ENCODE measurements around the gene SURF2. TPM values are rescaled to one million over a fixed set of nuclear protein-coding genes. Genes with fewer than 3 reads are reported as not detected.

SURF2 gene
- total RNA-seq: 8.8 and 11.1 TPM in 2 replicates

DNA sequence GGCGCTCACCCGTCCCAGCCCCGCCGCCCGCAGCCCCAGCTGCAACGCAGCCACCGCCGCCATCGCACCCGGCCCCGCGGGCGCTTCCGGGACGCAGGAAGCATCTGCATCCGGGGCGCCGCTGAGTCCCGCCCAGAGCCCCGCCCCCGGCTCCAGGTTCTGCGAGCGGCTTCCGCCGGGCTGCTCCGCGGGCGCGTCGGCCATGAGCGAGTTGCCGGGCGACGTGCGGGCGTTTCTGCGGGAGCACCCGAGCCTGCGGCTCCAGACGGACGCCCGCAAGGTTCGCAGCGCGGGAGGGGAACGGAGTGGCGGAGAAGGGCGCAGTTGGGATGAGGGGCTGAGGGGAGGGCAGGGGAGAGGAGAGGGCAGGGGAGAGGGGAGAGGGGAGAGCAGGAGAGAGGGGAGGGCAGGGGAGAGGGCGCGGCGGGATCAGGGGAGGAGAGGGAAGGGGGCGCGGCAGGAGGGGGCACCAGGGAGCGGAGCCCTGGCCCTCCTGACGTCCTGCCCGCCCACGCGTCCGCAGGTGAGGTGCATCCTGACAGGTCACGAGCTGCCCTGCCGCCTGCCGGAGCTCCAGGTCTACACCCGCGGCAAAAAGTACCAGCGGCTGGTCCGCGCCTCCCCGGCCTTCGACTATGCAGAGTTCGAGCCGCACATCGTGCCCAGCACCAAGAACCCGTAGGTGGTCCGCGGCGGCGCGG lies at the start of gene SURF2, which contains the start of gene SURF1:
Gene SURF2 (plus strand): TSS at position 160 of the 701 bp plus-strand sequence. CDS start 43 bp downstream, at position 203.
Gene SURF1 (minus strand): TSS at position 97 of the 701 bp plus-strand sequence. CDS start 34 bp downstream, at position 63.

GRCh38 chr9:133335924-133336811 lies 20.2 kb upstream of the SURF2 start, which contains the start of gene SURF6:
Gene SURF6 (minus strand): TSS chr9:133336188. CDS start chr9:133336132, 56 bp downstream.

DNA sequence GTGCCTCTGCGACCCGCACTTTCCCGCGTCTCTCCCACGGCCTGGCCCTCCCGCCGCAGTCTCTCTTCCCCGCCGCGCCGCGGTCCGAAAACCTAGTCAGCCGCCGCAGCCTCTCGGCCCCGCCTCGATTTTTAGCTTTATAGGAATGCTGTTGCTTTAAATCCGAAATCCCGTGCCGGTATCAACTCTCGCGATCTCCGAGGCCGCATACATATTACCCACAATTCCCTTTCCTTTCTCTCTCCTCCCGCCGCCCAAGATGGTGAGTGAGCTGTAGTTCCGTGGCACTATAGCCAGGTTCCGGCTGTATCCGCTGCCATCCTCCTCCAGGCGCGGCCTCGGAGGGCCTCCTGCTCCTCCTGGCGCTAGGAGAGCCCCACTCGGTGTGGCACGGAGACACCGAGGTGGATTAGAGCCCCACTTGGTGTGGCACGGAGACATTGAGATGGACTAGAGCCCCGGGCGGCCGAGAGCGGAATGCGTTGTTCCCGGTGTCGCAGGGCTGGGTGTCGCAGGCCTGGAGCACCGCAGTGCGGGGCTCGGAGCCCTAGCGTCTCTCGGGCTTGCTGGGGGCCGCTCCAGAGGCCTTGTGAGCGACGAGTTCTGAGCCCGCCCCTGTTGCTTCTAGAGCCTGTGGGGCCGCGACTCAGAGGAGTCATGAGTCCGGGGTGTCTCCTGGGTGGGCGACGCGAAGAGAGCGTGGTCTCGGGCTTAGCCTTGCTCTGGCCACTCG lies 8.2 kb upstream of the SURF2 start, which contains the start of the genes MED22 and RPL7A:
Gene MED22 (minus strand): TSS at position 147 of the 733 bp plus-strand sequence. CDS start 1,469 bp downstream, outside the sequence.
Gene RPL7A (plus strand): TSS at position 234 of the 733 bp plus-strand sequence. CDS start 26 bp downstream, at position 260.

GRCh38 chr9:133375724-133376654 lies 19.6 kb downstream of the SURF2 start, which contains the start of the genes STKLD1 and SURF4:
Gene STKLD1 (plus strand): TSS chr9:133376366. CDS start chr9:133376474, 108 bp downstream.
Gene SURF4 (minus strand): TSS chr9:133376060. CDS start chr9:133375969, 91 bp downstream.

Small RNAs within 50 kb of the gene (small RNA-seq; reads per million reads assigned to genes)
- gene RF00019: not detected
- not detected for gene SNORD24
- not detected for gene SNORD36A
- gene SNORD36B: not detected
- gene SNORD36C: not detected

Other genes with a start within 250 kb of the SURF2 start
- 32.0 and 34.5 TPM in 2 replicates for gene RALGDS, start 235.3 kb upstream of the SURF2 start, total RNA-seq
- gene GBGT1, start 192.6 kb upstream of the SURF2 start, total RNA-seq: 5.8 and 7.2 TPM in 2 replicates
- gene OBP2B, start 147.3 kb upstream of the SURF2 start, total RNA-seq: not detected in 2 replicates
- not detected in 2 replicates for gene ABO, start 81.3 kb upstream of the SURF2 start, total RNA-seq
- gene SURF6, start 20.4 kb upstream of the SURF2 start, total RNA-seq: 9.7 and 10.1 TPM in 2 replicates
- 17.4 and 21.3 TPM in 2 replicates for gene MED22, start 8.4 kb upstream of the SURF2 start, total RNA-seq
- 1,307 and 1,371 TPM in 2 replicates for gene RPL7A, start 8.3 kb upstream of the SURF2 start, total RNA-seq
- 19.6 and 19.8 TPM in 2 replicates for gene SURF1, start 63 bp upstream of the SURF2 start, total RNA-seq
- gene SURF4, start 19.5 kb downstream of the SURF2 start, total RNA-seq: 424 and 466 TPM in 2 replicates
- gene STKLD1, start 19.8 kb downstream of the SURF2 start, total RNA-seq: 0.61 and 1.3 TPM in 2 replicates
- 14.6 and 15.2 TPM in 2 replicates for gene REXO4, start 61.5 kb downstream of the SURF2 start, total RNA-seq
- gene ADAMTS13, start 65.8 kb downstream of the SURF2 start, total RNA-seq: 1.8 and 2.4 TPM in 2 replicates
- 12.1 and 13.3 TPM in 2 replicates for gene CACFD1, start 103.4 kb downstream of the SURF2 start, total RNA-seq
- gene SLC2A6, start 122.5 kb downstream of the SURF2 start, total RNA-seq: 35.5 and 41.3 TPM in 2 replicates
- not detected in 2 replicates for gene MYMK, start 168.4 kb downstream of the SURF2 start, total RNA-seq
- gene ADAMTSL2, start 178.2 kb downstream of the SURF2 start, total RNA-seq: under 0.01 TPM in 1 of 2 replicates, not detected in the other